HepG2 (cell line): ENCODE data around the gene CNOT6. TPM values are rescaled to one million over a fixed set of nuclear protein-coding genes. Genes with fewer than 3 reads are reported as not detected.

ENCODE experiments used
- ATAC-seq: fragments of 200-7000 bp; cut with Tn5 transposase; 3 replicates; pipeline ENCODE4 v1.9.1; 2020; ENCODE audit warnings: mild to moderate bottlenecking, moderate library complexity
- BruUV-seq: library from RNA; stranded (reverse); fragments of 400-500 nt; replicated peaks from 2 replicates; lab custom pipeline; 2021; lab: Mats Ljungman, UMichigan
- CTCF ChIA-PET: fragments of 300-600 bp; formaldehyde crosslinking; extraction: SDS; loops from one replicate; lab custom pipeline; 2021; ENCODE audit warnings: low total read pairs, inconsistent platforms, low intra/inter-chr PET ratio; lab: Yijun Ruan, JAX
- POLR2A ChIA-PET: fragments of 350-600 bp; sonication (Branson Sonifier 250); formaldehyde crosslinking; loops from one replicate; lab custom pipeline; 2020; ENCODE audit warnings: antibody characterized with exemption, inconsistent platforms; lab: Yijun Ruan, JAX
- DNase-seq: peaks from one replicate; pipeline ENCODE4 v3.0.0-alpha.2; 2015; ENCODE audit warnings: low spot score
- FAIRE-seq: peaks from 3 replicates; lab custom pipeline; 2011; peaks lifted over from hg19 to GRCh38; lab: Jason Lieb, UNC
- H2AFZ ChIP-seq: one replicate; pipeline ENCODE4 v1.6.1; 2011; ENCODE audit warnings: low read length, inconsistent platforms
- H3K27ac ChIP-seq: fragments of 300-600 bp; 3 replicates; pipeline ENCODE4 v1.8.0; 2011; ENCODE audit warnings: mixed run types, mild to moderate bottlenecking, mixed read lengths, low read length, inconsistent platforms; ENCODE audit not compliant: insufficient read depth; ENCODE audit errors: extremely low read length
- H3K27me3 ChIP-seq, 2 experiments: fragments of 200-600 bp in 1 of 2; 2 replicates in 1 of 2; 3 replicates in 1 of 2; pipeline versions ENCODE4 v1.6.0 to v1.8.0; 2011; ENCODE audit warnings: low read length in 2 of 2, mild to moderate bottlenecking in 2 of 2, moderate library complexity in 2 of 2, inconsistent platforms in 1 of 2; ENCODE audit not compliant: insufficient read depth in 2 of 2, control insufficient read depth in 1 of 2
- H3K36me3 ChIP-seq, 2 experiments: fragments of 200-600 bp in 1 of 2; replicated peaks in 1 of 2; 2 replicates in 1 of 2; 3 replicates in 1 of 2; pipeline versions ENCODE4 v1.5.1 to v1.8.0; 2011; ENCODE audit warnings: low read length in 2 of 2, inconsistent platforms in 1 of 2; ENCODE audit not compliant: insufficient read depth in 2 of 2, control insufficient read depth in 1 of 2
- H3K4me1 ChIP-seq: 2 replicates; pipeline ENCODE4 v1.5.1; 2012; ENCODE audit warnings: low read length, inconsistent platforms; ENCODE audit not compliant: insufficient read depth
- H3K4me2 ChIP-seq: 2 replicates; pipeline ENCODE4 v1.6.0; 2011; ENCODE audit warnings: low read depth, low read length, inconsistent platforms
- H3K4me3 ChIP-seq, 3 experiments: fragments of 200-600 bp in 1 of 3; sonication (generic), shearing (Covaris generic) in 1 of 3; replicated peaks in 1 of 3; 2 replicates each; pipeline ENCODE4 v1.5.1; 2011 to 2016; ENCODE audit warnings: low read length in 3 of 3, inconsistent platforms in 2 of 3, low read depth in 2 of 3, mild to moderate bottlenecking in 2 of 3, control low read depth in 1 of 3, mixed read lengths in 1 of 3; ENCODE audit not compliant: insufficient read depth in 1 of 3
- H3K79me2 ChIP-seq: one replicate; pipeline ENCODE4 v1.6.1; 2011; ENCODE audit warnings: low read length, inconsistent platforms; ENCODE audit not compliant: insufficient read depth
- H3K9ac ChIP-seq: 2 replicates; pipeline ENCODE4 v1.6.0; 2011; ENCODE audit warnings: mild to moderate bottlenecking, low read depth, low read length, inconsistent platforms; ENCODE audit not compliant: insufficient read depth
- H3K9me3 ChIP-seq: 2 replicates; pipeline ENCODE4 v1.5.1; 2012; ENCODE audit warnings: mild to moderate bottlenecking, low read length
- H4K20me1 ChIP-seq: 2 replicates; pipeline ENCODE4 v1.6.0; 2011; ENCODE audit warnings: inconsistent platforms, mild to moderate bottlenecking, low read length, moderate library complexity; ENCODE audit not compliant: insufficient read depth
- ATAD3A ChIP-seq: sonication (generic); formaldehyde crosslinking; IDR thresholded peaks from 2 replicates; pipeline ENCODE4 v1.4.0; 2020; ENCODE audit warnings: missing genetic modification reagents
- ATM ChIP-seq: fragments of 450-650 bp; IDR thresholded peaks from 2 replicates; pipeline ENCODE4 v1.7.1; 2017; ENCODE audit warnings: mild to moderate bottlenecking, borderline replicate concordance
- ELF4 ChIP-seq: sonication (generic); formaldehyde crosslinking; IDR thresholded peaks from 2 replicates; pipeline ENCODE4 v1.5.0; 2020; ENCODE audit warnings: missing genetic modification reagents, mild to moderate bottlenecking, moderate library complexity, borderline replicate concordance
- GATAD2A ChIP-seq: IDR thresholded peaks from 2 replicates; pipeline ENCODE4 v1.6.1; 2016
- GTF2F1 ChIP-seq: fragments of 150-350 bp; IDR thresholded peaks from 2 replicates; pipeline ENCODE4 v1.6.1; 2014; ENCODE audit warnings: low read length
- IKZF4 ChIP-seq: sonication (generic); formaldehyde crosslinking; IDR thresholded peaks from 2 replicates; pipeline ENCODE4 v1.5.1; 2020; ENCODE audit warnings: borderline replicate concordance, mild to moderate bottlenecking, low read depth, missing genetic modification reagents; ENCODE audit errors: not compliant biosample characterization
- KMT2B ChIP-seq: IDR thresholded peaks from 2 replicates; pipeline ENCODE4 v1.6.1; 2016; ENCODE audit warnings: missing genetic modification reagents, missing compliant biosample characterization
- NFATC3 ChIP-seq: sonication (generic); formaldehyde crosslinking; IDR thresholded peaks from 2 replicates; pipeline ENCODE4 v1.5.1; 2020; ENCODE audit warnings: mild to moderate bottlenecking, missing genetic modification reagents
- NPAS2 ChIP-seq: sonication (generic); formaldehyde crosslinking; IDR thresholded peaks from 2 replicates; pipeline ENCODE4 v1.8.0; 2022; ENCODE audit warnings: mild to moderate bottlenecking, missing genetic modification reagents, borderline replicate concordance
- REXO4 ChIP-seq: sonication (generic); formaldehyde crosslinking; IDR thresholded peaks from 2 replicates; pipeline ENCODE4 v1.8.0; 2022; ENCODE audit warnings: missing genetic modification reagents, mild to moderate bottlenecking, borderline replicate concordance
- ZNF775 ChIP-seq: sonication (generic); formaldehyde crosslinking; IDR thresholded peaks from 2 replicates; pipeline ENCODE4 v1.4.0; 2020; ENCODE audit warnings: missing genetic modification reagents, mild to moderate bottlenecking, moderate library complexity, borderline replicate concordance
- ZNF788 ChIP-seq: sonication (generic); formaldehyde crosslinking; IDR thresholded peaks from 2 replicates; pipeline ENCODE4 v1.5.0; 2020; ENCODE audit warnings: mild to moderate bottlenecking, missing genetic modification reagents, borderline replicate concordance
- ZSCAN9 ChIP-seq: IDR thresholded peaks from 2 replicates; pipeline ENCODE4 v1.6.1; 2016; ENCODE audit warnings: borderline replicate concordance
- WGBS: methylation state at CpG from one replicate; pipeline ENCODE4 v1.1.6; 2017; ENCODE audit warnings: low lambda C conversion rate; 5-methylcytosine and 5-hydroxymethylcytosine counted together
- in situ Hi-C: cut with HindIII; loops from 2 replicates; pipeline ENCODE4 v1.10.0; 2017; ENCODE audit warnings: low pct_unique_long_range_greater_than_20kb; ENCODE audit not compliant: extremely low pct_ligation_motif_present
- intact Hi-C: fragments of 100-400 bp; cut with micrococcal nuclease; formaldehyde crosslinking; loops from one replicate; pipeline ENCODE4 v1.10.0; 2022; ENCODE audit not compliant: unreplicated experiment
- polyA plus RNA-seq, 8 experiments: library from polyadenylated mRNA; depleted of rRNA in 3 of 8; stranded (reverse) in 7 of 8; unstranded in 1 of 8; fragments of >200 nt; fragmentation: Illumina TruSeq in 4 of 8; extraction: Trizol in 4 of 8; gene quantifications; 2 replicates each; pipeline versions ENCODE4 v1.2.1 to v1.2.3, GENCODE V29; 2011 to 2016; ENCODE audit warnings: low read depth in 4 of 8, missing spikeins in 1 of 8, mixed read lengths in 1 of 8; ENCODE audit not compliant: insufficient read depth in 1 of 8
- total RNA-seq, 5 experiments: library from RNA; depleted of rRNA; stranded (reverse); fragments of >200 nt; fragmentation: Illumina TruSeq; extraction: Trizol; gene quantifications; 2 replicates each; pipeline ENCODE4 v1.2.3, GENCODE V29; 2016; ENCODE audit warnings: low read depth in 1 of 5

The CNOT6 gene
- total and polyA plus RNA-seq, 2 of the 13 experiments (the other 11 are each of a cell fraction or from before 2014, with no cell fraction given), result 8.8 to 9.1 TPM

GRCh38 chr5:180601591-180602480 is 107.7 kb downstream of the CNOT6 start:
- BruUV-seq, result no TSS peak
- in situ Hi-C loops, result no loop called here
- WGBS, result 61% methylated on average over 13 of the region's 36 CpGs

GRCh38 chr5:180602481-180603075 is 108.4 kb downstream of the CNOT6 start:
- Histone ChIP-seq H3K27me3 (peaks cover 10 to 50% of the 10 kb centered on the region in 2 experiments; a peak in 4 of 5 replicates), H3K36me3 (no peaks in the 10 kb centered on the region), H3K27ac (no peak overlapping the region), H3K9ac (no peak overlapping the region), H3K79me2 (no peaks in the 10 kb centered on the region), H3K4me1 (no peaks in the 10 kb centered on the region), H2AFZ (no peak overlapping the region)
- 84% methylated on average over 3 of the region's 15 CpGs for WGBS
- ChIA-PET POLR2A (no interaction called here), CTCF (no interaction called here)
- in situ Hi-C loops, result no loop called here
- no peak for ATAC-seq
- BruUV-seq, result no TSS peak
- TF ChIP-seq GATAD2A (no peak), KMT2B (CRISPR knock-in tag) (no peak), NFATC3 (CRISPR knock-in tag) (no peak), NPAS2 (no peak), GTF2F1 (no peak), ELF4 (CRISPR knock-in tag) (no peak), ATAD3A (CRISPR knock-in tag) (no peak)
- TF ChIP-seq, all 625 proteins: peak for 0
- Histone ChIP-seq H3K4me3 (no peak overlapping the region), H3K9me3 (no peaks in the 10 kb centered on the region), H4K20me1 (no peaks in the 10 kb centered on the region; the same call in 1 of the 2 replicates), H3K4me2 (no peak overlapping the region)
- FAIRE-seq (no peak), DNase-seq (no peak)
- intact Hi-C loops, result no loop called here

More at GRCh38 chr5:180601591-180602480, 107.7 kb downstream of the CNOT6 start:
- no peak for ATAC-seq
- DNase-seq, result no peak
- Histone ChIP-seq H4K20me1 (no peaks in the 10 kb centered on the region; the same call in 1 of the 2 replicates), H3K4me2 (no peak overlapping the region), H3K79me2 (no peaks in the 10 kb centered on the region), H3K9ac (no peak overlapping the region), H3K27me3 (peaks cover 10 to 52% of the 10 kb centered on the region in 2 experiments; a peak in 4 of 5 replicates), H3K27ac (no peak overlapping the region), H2AFZ (no peak overlapping the region), H3K36me3 (no peaks in the 10 kb centered on the region), H3K4me3 (no peak overlapping the region), H3K4me1 (peaks cover 3% of the 10 kb centered on the region; the same call in 1 of the 2 replicates), H3K9me3 (no peaks in the 10 kb centered on the region)
- POLR2A ChIA-PET, result no interaction called here
- intact Hi-C loops, result no loop called here
- FAIRE-seq, result no peak
- CTCF ChIA-PET, result no interaction called here
- no peak for TF ChIP-seq ZSCAN9 (CRISPR knock-in tag)
- no peak for TF ChIP-seq ZNF775 (CRISPR knock-in tag)
- TF ChIP-seq ATM, result no peak
- no peak for TF ChIP-seq REXO4 (CRISPR knock-in tag)
- TF ChIP-seq ZNF788, result no peak
- no peak for TF ChIP-seq IKZF4
